K562 (cell line): ENCODE measurements around the gene SLC34A2. TPM values are rescaled to one million over a fixed set of nuclear protein-coding genes. Genes with fewer than 3 reads are reported as not detected.

Experiments used
- ATAC-seq: fragments of 200-7000 bp; cut with Tn5 transposase; 3 replicates; pipeline ENCODE4 v1.9.1; 2020; ENCODE audit warnings: moderate library complexity
- BruUV-seq: library from RNA; stranded (reverse); fragments of 400-500 nt; replicated peaks from 2 replicates; lab custom pipeline; 2021; lab: Mats Ljungman, UMichigan
- CTCF ChIA-PET: fragments of 300-600 bp; formaldehyde crosslinking; extraction: SDS; loops from one replicate; lab custom pipeline; 2021; ENCODE audit warnings: low intra/inter-chr PET ratio; lab: Yijun Ruan, JAX
- POLR2A ChIA-PET: fragments of 300-600, 350-650 bp; sonication (Branson Sonifier 250); formaldehyde crosslinking; extraction: SDS; loops from one replicate; lab custom pipeline; 2021; ENCODE audit warnings: antibody characterized with exemption, inconsistent platforms; lab: Yijun Ruan, JAX
- DNase-seq, 4 experiments: peaks; one replicate each; pipeline versions ENCODE4 v3.0.0 to v3.0.0-alpha.2; 2011 to 2018; ENCODE audit warnings: low spot score in 3 of 4, mixed read lengths in 3 of 4; ENCODE audit errors: extremely low read depth in 1 of 4
- FAIRE-seq: peaks from 2 replicates; lab custom pipeline; 2011; peaks lifted over from hg19 to GRCh38; lab: Jason Lieb, UNC
- H2AFZ ChIP-seq: 2 replicates; pipeline ENCODE4 v1.6.0; 2011; ENCODE audit warnings: low read depth, low read length, control low read depth, inconsistent platforms
- H3K27ac ChIP-seq: fragments of 200-600 bp; 3 replicates; pipeline ENCODE4 v1.8.0; 2011; ENCODE audit warnings: low read depth, mild to moderate bottlenecking, control low read depth, inconsistent platforms, low read length, moderate library complexity, mixed read lengths; ENCODE audit errors: extremely low read depth
- H3K27me3 ChIP-seq, 2 experiments: fragments of 300-600 bp in 1 of 2; 2 replicates in 1 of 2; 3 replicates in 1 of 2; pipeline versions ENCODE4 v1.6.0 to v1.8.0; 2011; ENCODE audit warnings: inconsistent platforms in 2 of 2, low read length in 2 of 2, mild to moderate bottlenecking in 1 of 2, mixed read lengths in 1 of 2, moderate library complexity in 1 of 2; ENCODE audit not compliant: control insufficient read depth in 2 of 2, insufficient read depth in 2 of 2
- H3K36me3 ChIP-seq: fragments of 300-600 bp; 3 replicates; pipeline ENCODE4 v1.8.0; 2011; ENCODE audit warnings: mild to moderate bottlenecking, low read length, inconsistent platforms; ENCODE audit not compliant: control insufficient read depth, insufficient read depth
- H3K4me1 ChIP-seq, 2 experiments: fragments of 200-600 bp in 1 of 2; replicated peaks in 1 of 2; 2 replicates in 1 of 2; 3 replicates in 1 of 2; pipeline versions ENCODE4 v1.5.1 to v1.8.0; 2011; ENCODE audit warnings: inconsistent platforms in 2 of 2, low read length in 2 of 2, mild to moderate bottlenecking in 1 of 2, mixed read lengths in 1 of 2, moderate library complexity in 1 of 2; ENCODE audit not compliant: control insufficient read depth in 2 of 2, insufficient read depth in 2 of 2
- H3K4me2 ChIP-seq: 2 replicates; pipeline ENCODE4 v1.6.1; 2011; ENCODE audit warnings: low read length, control low read depth, inconsistent platforms, mixed read lengths; ENCODE audit not compliant: insufficient read depth
- H3K4me3 ChIP-seq: fragments of 200-600 bp; sonication (generic), shearing (Covaris generic); 2 replicates; pipeline ENCODE4 v1.5.1; 2016; ENCODE audit warnings: control low read depth, inconsistent platforms
- H3K79me2 ChIP-seq: fragments of 200-600 bp; 3 replicates; pipeline ENCODE4 v1.8.0; 2011; ENCODE audit warnings: low read length, inconsistent platforms; ENCODE audit not compliant: control insufficient read depth, insufficient read depth
- H3K9ac ChIP-seq, 2 experiments: 2 replicates each; pipeline versions ENCODE4 v1.6.0 to v1.6.1; 2011; ENCODE audit warnings: low read depth in 2 of 2, low read length in 2 of 2, control low read depth in 1 of 2, inconsistent platforms in 1 of 2, mild to moderate bottlenecking in 1 of 2, mixed read lengths in 1 of 2; ENCODE audit not compliant: insufficient read depth in 1 of 2
- H3K9me1 ChIP-seq: one replicate; pipeline ENCODE4 v1.6.0; 2011; ENCODE audit warnings: inconsistent platforms, mild to moderate bottlenecking, low read length, moderate library complexity; ENCODE audit not compliant: control insufficient read depth, insufficient read depth
- H3K9me3 ChIP-seq: replicated peaks from 2 replicates; pipeline ENCODE4 v1.5.1; 2011; ENCODE audit warnings: low read depth, low read length, inconsistent platforms; ENCODE audit not compliant: control insufficient read depth, insufficient read depth
- H4K20me1 ChIP-seq: replicated peaks from 2 replicates; pipeline ENCODE4 v1.6.1; 2011; ENCODE audit warnings: low read length, inconsistent platforms, mixed read lengths; ENCODE audit not compliant: control insufficient read depth, insufficient read depth
- CREB1 ChIP-seq, 2 experiments: sonication (generic) in 1 of 2; formaldehyde crosslinking in 1 of 2; IDR thresholded peaks; 2 replicates each; pipeline versions ENCODE4 v1.6.1 to v1.8.0; 2012 to 2022; ENCODE audit warnings: inconsistent platforms in 1 of 2, mild to moderate bottlenecking in 1 of 2, missing genetic modification reagents in 1 of 2, moderate library complexity in 1 of 2
- FOS ChIP-seq: IDR thresholded peaks from 3 replicates; pipeline ENCODE4 v1.6.1; 2011; ENCODE audit not compliant: insufficient read length; ENCODE audit errors: extremely low read depth
- GTF2E2 ChIP-seq: fragments of 200-800 bp; sonication (Bioruptor generic); IDR thresholded peaks from 2 replicates; pipeline ENCODE4 v1.6.1; 2016; ENCODE audit warnings: missing genetic modification characterization, missing compliant biosample characterization
- HDAC8 ChIP-seq: fragments of 450-650 bp; IDR thresholded peaks from 2 replicates; pipeline ENCODE4 v1.6.1; 2016; ENCODE audit warnings: mild to moderate bottlenecking, missing genetic modification characterization, moderate library complexity, missing compliant biosample characterization
- HLTF ChIP-seq: fragments of 450-650 bp; IDR thresholded peaks from 2 replicates; pipeline ENCODE4 v1.6.1; 2016
- IFI16 ChIP-seq: fragments of 250-450 bp; sonication (Bioruptor Pico); IDR thresholded peaks from 2 replicates; pipeline ENCODE4 v2.1.2; 2022; ENCODE audit warnings: mild to moderate bottlenecking, inconsistent platforms
- RB1 ChIP-seq: fragments of 450-650 bp; IDR thresholded peaks from 2 replicates; pipeline ENCODE4 v1.6.1; 2017; ENCODE audit warnings: low read depth, mild to moderate bottlenecking
- SNRNP70 ChIP-seq: fragments of 200-400 bp; formaldehyde crosslinking; optimal IDR thresholded peaks from 2 replicates; pipeline ENCODE3; 2017; ENCODE audit warnings: low read depth, low read length
- ZFP1 ChIP-seq: fragments of 450-650 bp; formaldehyde crosslinking; IDR thresholded peaks from 2 replicates; pipeline ENCODE4 v1.4.0; 2020; ENCODE audit warnings: mild to moderate bottlenecking, mixed read lengths
- ZNF589 ChIP-seq: fragments of 200-800 bp; sonication (Bioruptor generic); IDR thresholded peaks from 2 replicates; pipeline ENCODE4 v1.6.1; 2016; ENCODE audit warnings: low read depth, missing genetic modification characterization, missing compliant biosample characterization
- ZNF695 ChIP-seq: fragments of 450-650 bp; formaldehyde crosslinking; IDR thresholded peaks from 2 replicates; pipeline ENCODE4 v1.4.0; 2020; ENCODE audit warnings: mild to moderate bottlenecking, moderate library complexity
- ZNF75A ChIP-seq: fragments of 450-650 bp; formaldehyde crosslinking; IDR thresholded peaks from 2 replicates; pipeline ENCODE4 v1.4.0; 2020; ENCODE audit warnings: mild to moderate bottlenecking
- ZNF76 ChIP-seq: fragments of 250-450 bp; sonication (Bioruptor Pico); IDR thresholded peaks from 2 replicates; pipeline ENCODE4 v1.4.0; 2020; ENCODE audit warnings: mild to moderate bottlenecking, moderate library complexity, borderline replicate concordance
- WGBS: fragments of 100-300 bp; shearing (Covaris generic); methylation state at CpG from one replicate; pipeline ENCODE4 v1.1.6; 2016; ENCODE audit warnings: low coverage, mixed read lengths; ENCODE audit not compliant: insufficient coverage; ENCODE audit errors: missing lambda C conversion rate; 5-methylcytosine and 5-hydroxymethylcytosine counted together
- in situ Hi-C: fragments of 300-500 bp; cut with MboI; formaldehyde crosslinking; loops from 4 replicates; pipeline ENCODE4 v1.15.0; 2018; ENCODE audit warnings: inconsistent platforms, mixed read lengths
- intact Hi-C: fragments of 100-400 bp; cut with micrococcal nuclease; formaldehyde crosslinking; loops from 2 replicates; pipeline ENCODE4 v1.14.2; 2022
- polyA plus RNA-seq, 8 experiments: library from polyadenylated mRNA; depleted of rRNA in 4 of 8; stranded (reverse) in 5 of 8; unstranded in 3 of 8; fragments of >200 nt; fragmentation: Nextera tagmentation in 2 of 8; fragmentation: Illumina TruSeq in 1 of 8; extraction: Ambion mirVana in 2 of 8; extraction: Trizol in 1 of 8; gene quantifications; 2 replicates each; pipeline versions ENCODE4 v1.2.1 to v1.2.3, GENCODE V29; 2011 to 2014; ENCODE audit warnings: inconsistent platforms in 1 of 8, missing spikeins in 1 of 8
- total RNA-seq, 7 experiments: library from RNA; depleted of rRNA in 6 of 7; stranded (reverse); fragments of >200 nt in 6 of 7; fragmentation: Illumina TruSeq in 2 of 7; extraction: Trizol in 2 of 7; gene quantifications; 2 replicates each; pipeline versions ENCODE4 v1.2.1 to v1.2.3, GENCODE V29; 2011 to 2021; ENCODE audit warnings: low replicate concordance in 1 of 7

Gene SLC34A2
- total and polyA plus RNA-seq, 9 of the 15 experiments (the other 6 are each of a cell fraction or from before 2014, with no cell fraction given): 1.5 TPM; not detected in 8

DNA sequence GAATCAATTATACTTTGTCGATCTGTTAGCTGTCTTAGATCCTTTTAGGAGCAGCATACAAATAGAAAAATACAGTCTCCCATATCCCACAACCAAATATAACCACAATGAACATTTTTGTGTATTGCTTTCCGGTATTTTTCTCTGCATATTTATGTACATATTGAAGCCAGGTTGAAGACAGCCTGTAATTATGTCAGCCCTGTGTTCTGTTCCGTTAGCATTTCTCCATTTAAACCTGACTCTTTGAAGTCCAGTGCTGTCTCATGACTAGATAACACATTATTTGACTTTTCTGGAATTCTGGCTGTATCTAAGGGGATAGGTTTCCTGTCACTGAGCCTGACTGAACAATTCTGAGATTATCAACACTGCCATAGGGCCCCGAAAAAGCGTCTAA, 4.0 kb upstream of the SLC34A2 start (continued):
- TF ChIP-seq IFI16 (no peak), ZNF695 (CRISPR knock-in tag) (no peak), HDAC8 (tag) (no peak), ZFP1 (no peak), GTF2E2 (no peak)
- TF ChIP-seq, all 486 proteins: peak for 0

DNA sequence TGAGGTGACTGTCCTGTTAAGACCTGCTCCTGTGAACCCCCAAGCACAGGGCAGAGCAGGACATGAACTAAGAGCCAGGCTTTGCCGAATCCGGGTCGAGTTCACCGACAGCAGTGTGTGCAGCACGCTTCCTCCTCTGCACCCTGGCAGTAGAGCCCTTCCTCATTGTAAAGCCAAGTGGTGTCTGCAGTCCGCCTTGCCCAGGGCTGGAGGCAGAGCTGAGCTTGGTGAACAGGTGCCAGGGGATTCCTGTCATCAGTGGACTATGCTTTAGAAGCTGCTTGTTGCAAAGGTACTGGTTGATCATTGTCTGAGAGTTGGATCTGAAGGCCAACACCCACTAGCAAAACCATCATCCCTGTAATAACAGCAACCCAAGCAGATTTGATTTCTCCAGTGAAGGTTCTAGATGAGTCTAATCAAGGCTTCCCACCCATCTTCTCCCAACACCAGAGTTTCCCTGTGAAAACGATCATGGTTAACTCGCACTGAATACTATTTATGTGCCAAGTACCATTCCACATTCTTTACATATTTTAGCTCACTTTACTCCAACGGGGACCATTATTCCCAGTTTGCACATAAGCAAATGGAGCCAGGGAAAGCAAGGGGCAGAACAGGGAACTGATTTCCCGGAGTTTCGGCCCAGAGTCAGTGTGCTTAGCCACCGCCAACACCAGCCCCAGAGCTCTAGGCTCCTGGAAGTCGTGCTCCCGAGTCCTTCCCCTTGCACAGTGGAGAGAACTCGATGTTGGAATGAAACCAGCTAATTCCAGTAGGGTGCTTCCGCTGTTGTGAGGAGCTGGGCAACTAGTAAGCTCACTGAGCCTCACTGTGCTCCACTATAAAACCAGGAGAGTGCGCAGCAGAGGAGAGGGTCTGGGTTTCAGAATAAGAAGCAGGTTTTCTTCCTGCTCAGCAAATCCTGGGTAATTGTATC, 1.4 kb upstream of the SLC34A2 start:
- H3K27me3 ChIP-seq: peaks cover 27 to 51% of the 10 kb centered on the region in 2 experiments; a peak in 3 of 5 replicates
- no peaks in the 10 kb centered on the region for H3K4me1 ChIP-seq
- H4K20me1 ChIP-seq: no peaks in the 10 kb centered on the region
- DNase-seq (no peak), ATAC-seq (no peak), FAIRE-seq (no peak)
- POLR2A ChIA-PET: interaction anchor here (0.5 to 0.7 kb wide), 3 partner anchors 9 to 1680 kb away, joined by 3 to 4 read pairs (median 3); no protein-coding TSS in a partner anchor
- intact Hi-C loops: no loop called here
- CTCF ChIA-PET: no interaction called here
- TF ChIP-seq CREB1 (IDR thresholded peaks at IDR 0.05) (no peak), CREB1 (CRISPR knock-in tag; IDR thresholded peaks at IDR 0.05) (no peak), ZNF75A (CRISPR knock-in tag) (no peak), SNRNP70 (no peak), RB1 (no peak), ZNF589 (CRISPR knock-in tag) (no peak), FOS (no peak), HLTF (no peak), GTF2E2 (no peak), ZNF76 (CRISPR knock-in tag) (no peak)
- no peak overlapping the region for H2AFZ ChIP-seq
- H3K9me1 ChIP-seq: no peaks in the 10 kb centered on the region
- H3K9me3 ChIP-seq: no peaks in the 10 kb centered on the region
- H3K27ac ChIP-seq: no peak overlapping the region
- no peak overlapping the region for H3K4me3 ChIP-seq
- no peak overlapping the region for H3K9ac ChIP-seq
- no peaks in the 10 kb centered on the region for H3K36me3 ChIP-seq
- in situ Hi-C loops: no loop called here
- H3K4me2 ChIP-seq: no peak overlapping the region
- WGBS: 0% methylated on average over 17 of the region's 17 CpGs
- no TSS peak for BruUV-seq
- no peaks in the 10 kb centered on the region for H3K79me2 ChIP-seq
